Measurements from ENCODE around the gene BLOC1S2. TPM values are rescaled to one million over a fixed set of nuclear protein-coding genes. Genes with fewer than 3 reads are reported as not detected.

The BLOC1S2 gene
- total RNA-seq, 2 donors from 2014 or later: 40.5 to 47.3 TPM

Other genes starting within 250 kb of the BLOC1S2 start
- not detected for gene CPN1, start 204.8 kb downstream of the BLOC1S2 start, total RNA-seq
- 10 to 100 TPM; 21.2 to 22.8 TPM for gene ERLIN1, start 100.7 kb downstream of the BLOC1S2 start, total RNA-seq
- 10 to 100 TPM; 37.2 to 39.6 TPM for gene CHUK, start 57.1 kb downstream of the BLOC1S2 start, total RNA-seq
- 10 to 100 TPM; 42.8 to 51.6 TPM for gene CWF19L1, start 19.0 kb downstream of the BLOC1S2 start, total RNA-seq
- not detected for gene PKD2L1, start 43.5 kb upstream of the BLOC1S2 start, total RNA-seq
- 10 to 100 TPM; 51.4 to 80.1 TPM for gene SCD, start 60.6 kb upstream of the BLOC1S2 start, total RNA-seq
- gene WNT8B, start 176.3 kb upstream of the BLOC1S2 start, total RNA-seq: not detected
- 10 to 100 TPM; 22.7 to 62.2 TPM for gene SEC31B, start 233.2 kb upstream of the BLOC1S2 start, total RNA-seq
- 100 to 1,000 TPM; 165 to 209 TPM for gene NDUFB8, start 243.2 kb upstream of the BLOC1S2 start, total RNA-seq
- gene HIF1AN, start 249.3 kb upstream of the BLOC1S2 start, total RNA-seq: 10 to 100 TPM; 49.2 to 57.6 TPM

All from natural killer cell treated with Interleukin-12 subunit alpha and Interleukin-12 subunit beta and Interleukin-15 and Interleukin-18, amount 100 ng/mL, for 72 hours (primary cell).